GM12878 (cell line): ENCODE measurements around the gene UVRAG. TPM values are rescaled to one million over a fixed set of nuclear protein-coding genes. Genes with fewer than 3 reads are reported as not detected.

Experiments used
- ATAC-seq: fragments of 200-7000 bp; cut with Tn5 transposase; 3 replicates; pipeline ENCODE4 v1.9.1; 2020; ENCODE audit warnings: mild to moderate bottlenecking, moderate library complexity
- BruUV-seq: library from RNA; stranded (reverse); fragments of 400-500 nt; replicated peaks from 2 replicates; lab custom pipeline; 2021; lab: Mats Ljungman, UMichigan
- CTCF ChIA-PET: fragments of 300-600 bp; sonication (Branson Sonifier 250); formaldehyde crosslinking; extraction: SDS; loops from one replicate; lab custom pipeline; 2021; ENCODE audit warnings: inconsistent platforms; lab: Yijun Ruan, JAX
- POLR2A ChIA-PET: fragments of 350-600 bp; formaldehyde crosslinking; extraction: SDS; loops from one replicate; lab custom pipeline; 2021; ENCODE audit warnings: inconsistent platforms; lab: Charles Lee
- RAD21 ChIA-PET: fragments of 300-600 bp; sonication (Branson Sonifier 250); formaldehyde crosslinking; loops from one replicate; lab custom pipeline; 2023; ENCODE audit warnings: antibody characterized with exemption; ENCODE audit not compliant: unreplicated experiment; lab: Charles Lee
- SMC1A ChIA-PET: fragments of 300-600 bp; sonication (Branson Sonifier 250); formaldehyde crosslinking; loops from one replicate; lab custom pipeline; 2023; ENCODE audit not compliant: unreplicated experiment, uncharacterized antibody; lab: Charles Lee
- DNase-seq: peaks from one replicate; pipeline ENCODE4 v3.0.0-alpha.2; 2011; ENCODE audit warnings: low read depth, low spot score
- FAIRE-seq: peaks from 3 replicates; lab custom pipeline; 2011; peaks lifted over from hg19 to GRCh38; lab: Jason Lieb, UNC
- H2AFZ ChIP-seq: 2 replicates; pipeline ENCODE4 v1.6.0; 2011; ENCODE audit warnings: low read depth, low read length, control low read depth; ENCODE audit not compliant: control insufficient read depth
- H3K27ac ChIP-seq: 2 replicates; pipeline ENCODE4 v1.5.1; 2011; ENCODE audit warnings: control low read depth; ENCODE audit not compliant: control insufficient read depth, insufficient read depth
- H3K27me3 ChIP-seq, 2 experiments: replicated peaks in 1 of 2; 2 replicates each; pipeline versions ENCODE4 v1.6.0 to v1.6.1; 2011; ENCODE audit warnings: low read length in 1 of 2; ENCODE audit not compliant: control insufficient read depth in 2 of 2, insufficient read depth in 2 of 2
- H3K36me3 ChIP-seq, 2 experiments: 2 replicates each; pipeline ENCODE4 v1.5.1; 2011; ENCODE audit warnings: low read length in 1 of 2; ENCODE audit not compliant: control insufficient read depth in 2 of 2, insufficient read depth in 2 of 2
- H3K4me1 ChIP-seq: 2 replicates; pipeline ENCODE4 v1.6.1; 2011; ENCODE audit warnings: mild to moderate bottlenecking, low read length, moderate library complexity, mixed read lengths; ENCODE audit not compliant: control insufficient read depth, insufficient read depth
- H3K4me2 ChIP-seq: 2 replicates; pipeline ENCODE4 v1.6.0; 2011; ENCODE audit warnings: control low read depth; ENCODE audit not compliant: control insufficient read depth, insufficient read depth
- H3K4me3 ChIP-seq: fragments of 200-600 bp; sonication (generic); 2 replicates; pipeline ENCODE4 v1.5.1; 2016
- H3K79me2 ChIP-seq: 2 replicates; pipeline ENCODE4 v1.6.0; 2011; ENCODE audit warnings: low read length; ENCODE audit not compliant: control insufficient read depth, insufficient read depth
- H3K9ac ChIP-seq: 2 replicates; pipeline ENCODE4 v1.8.0; 2011; ENCODE audit warnings: low read length, control low read depth, mixed read lengths; ENCODE audit not compliant: control insufficient read depth, insufficient read depth
- H3K9me3 ChIP-seq: replicated peaks from 3 replicates; pipeline ENCODE4 v1.5.1; 2011; ENCODE audit warnings: mild to moderate bottlenecking, low read length; ENCODE audit not compliant: control insufficient read depth, insufficient read depth
- H4K20me1 ChIP-seq: 2 replicates; pipeline ENCODE4 v1.6.0; 2011; ENCODE audit not compliant: control insufficient read depth, insufficient read depth
- CTCF ChIP-seq, 3 experiments: IDR thresholded peaks in 2 of 3; conservative IDR thresholded peaks in 1 of 3; 2 replicates each; pipeline ENCODE4 v1.5.1; 2011; ENCODE audit warnings: low read depth in 3 of 3, low read length in 3 of 3, mild to moderate bottlenecking in 3 of 3, control low read depth in 2 of 3, moderate library complexity in 2 of 3, inconsistent platforms in 1 of 3, mixed read lengths in 1 of 3; ENCODE audit not compliant: control insufficient read depth in 2 of 3, insufficient read depth in 1 of 3; ENCODE audit errors: extremely low read depth in 1 of 3
- IKZF2 ChIP-seq, 2 experiments: fragments of 450-650 bp; IDR thresholded peaks; 2 replicates each; pipeline ENCODE4 v1.6.1; 2017; ENCODE audit warnings: mild to moderate bottlenecking in 2 of 2, moderate library complexity in 2 of 2
- NFIC ChIP-seq: IDR thresholded peaks from 2 replicates; pipeline ENCODE4 v1.6.1; 2012; ENCODE audit warnings: low read depth, mild to moderate bottlenecking, inconsistent platforms, low read length, moderate library complexity
- POU2F2 ChIP-seq: IDR thresholded peaks from 3 replicates; pipeline ENCODE4 v1.6.1; 2011; ENCODE audit warnings: low read depth, mild to moderate bottlenecking, low read length, borderline replicate concordance
- RFX5 ChIP-seq: IDR thresholded peaks from 2 replicates; pipeline ENCODE4 v1.6.1; 2011; ENCODE audit warnings: low read depth, low read length, improper control_type of control experiment
- SIX5 ChIP-seq: IDR thresholded peaks from 2 replicates; pipeline ENCODE4 v1.6.1; 2011; ENCODE audit warnings: mild to moderate bottlenecking, low read depth, low read length, moderate library complexity; ENCODE audit not compliant: severe bottlenecking
- SMAD1 ChIP-seq: fragments of 450-650 bp; IDR thresholded peaks from 2 replicates; pipeline ENCODE4 v1.6.1; 2018; ENCODE audit warnings: mild to moderate bottlenecking, low read depth; ENCODE audit not compliant: partially characterized antibody
- SRF ChIP-seq, 2 experiments: IDR thresholded peaks; 2 replicates each; pipeline ENCODE4 v1.6.1; 2011; ENCODE audit warnings: low read depth in 2 of 2, low read length in 2 of 2, mild to moderate bottlenecking in 1 of 2, moderate library complexity in 1 of 2
- ZSCAN29 ChIP-seq: fragments of 450-650 bp; IDR thresholded peaks from 2 replicates; pipeline ENCODE4 v1.6.1; 2017; ENCODE audit warnings: mild to moderate bottlenecking, moderate library complexity
- ZZZ3 ChIP-seq: IDR thresholded peaks from 2 replicates; pipeline ENCODE4 v1.6.1; 2011; ENCODE audit warnings: low read depth; ENCODE audit not compliant: control insufficient read depth, insufficient read length
- WGBS: methylation state at CpG from one replicate; pipeline ENCODE4 v1.1.6; 2016; ENCODE audit warnings: low lambda C conversion rate; ENCODE audit not compliant: insufficient replicate concordance, insufficient coverage; ENCODE audit errors: missing lambda C conversion rate; 5-methylcytosine and 5-hydroxymethylcytosine counted together
- in situ Hi-C: fragments of 300-500 bp; cut with MboI; formaldehyde crosslinking; loops from 9 replicates; pipeline ENCODE4 v1.14.3; 2018; ENCODE audit warnings: mixed read lengths
- intact Hi-C: fragments of 100-400 bp; cut with micrococcal nuclease; formaldehyde crosslinking; loops from one replicate; pipeline ENCODE4 v1.14.2; 2022; ENCODE audit not compliant: unreplicated experiment
- polyA plus RNA-seq, 11 experiments: library from polyadenylated mRNA; depleted of rRNA in 4 of 11; unstranded in 6 of 11; stranded (reverse) in 5 of 11; fragments of >200 nt; fragmentation: Nextera tagmentation in 4 of 11; fragmentation: Illumina TruSeq in 1 of 11; extraction: Ambion mirVana in 4 of 11; extraction: Trizol in 1 of 11; gene quantifications; 1 replicate in 1 of 11; 2 replicates in 10 of 11; pipeline versions ENCODE4 v1.2.1 to v1.2.3, GENCODE V29; 2011 to 2016; ENCODE audit warnings: inconsistent platforms in 2 of 11, missing spikeins in 2 of 11, low read depth in 1 of 11
- total RNA-seq, 4 experiments: library from RNA; depleted of rRNA in 3 of 4; stranded (reverse); fragments of >200 nt in 3 of 4; fragmentation: Illumina TruSeq in 1 of 4; extraction: Trizol in 1 of 4; gene quantifications; 2 replicates each; pipeline versions ENCODE4 v1.2.1 to v1.2.3, GENCODE V29; 2013 to 2021
- TF ChIP-seq, protein P1 (sequence below): IDR thresholded peaks from 2 replicates; pipeline ENCODE4 v1.6.1; 2011; ENCODE audit warnings: low read depth, low read length, improper control_type of control experiment, borderline replicate concordance

UVRAG gene
- total and polyA plus RNA-seq, 10 of the 15 experiments (the other 5 are each of a cell fraction or from before 2014, with no cell fraction given), result 7.0 to 43.4 (median 37.0) TPM

DNA sequence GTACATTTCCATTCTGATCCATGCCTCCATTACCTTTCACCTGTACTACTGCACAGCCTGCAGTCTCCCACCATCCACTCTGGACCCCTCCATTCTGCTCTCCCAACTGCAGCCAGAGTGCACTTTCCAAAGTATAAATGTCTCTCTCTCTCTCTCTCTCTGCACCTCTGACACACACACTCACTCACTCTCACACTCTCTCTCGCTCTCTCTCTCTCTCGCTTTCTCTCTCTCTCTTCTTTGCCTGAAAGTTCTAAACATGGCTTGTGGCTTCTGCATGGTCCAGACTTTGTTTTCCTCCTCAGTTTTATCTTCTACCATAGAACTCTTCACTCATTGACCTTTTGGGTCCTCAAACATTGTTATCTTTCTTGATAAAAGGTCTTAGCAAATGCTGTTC, 314.7 kb downstream of the UVRAG start:
- ChIA-PET RAD21 (no interaction called here), POLR2A (interaction anchor here (1.1 kb wide), 1 partner anchor 11 kb away, joined by 3 read pairs; no protein-coding TSS in a partner anchor), CTCF (interaction anchor here (1.6 to 4.0 kb wide), 2 partner anchors 19 to 23 kb away, joined by 4 to 26 read pairs; no protein-coding TSS in a partner anchor), SMC1A (interaction anchor here (1.2 to 2.0 kb wide), 4 partner anchors 17 to 236 kb away, joined by 3 to 6 read pairs (median 5); no protein-coding TSS in a partner anchor)
- no peaks in the 10 kb centered on the region for H3K9me3 ChIP-seq
- in situ Hi-C loops (no loop called here), intact Hi-C loops (no loop called here)
- no peaks in the 10 kb centered on the region for H3K4me1 ChIP-seq
- no peaks in the 10 kb centered on the region for H3K27me3 ChIP-seq
- H2AFZ ChIP-seq, result no peak overlapping the region
- H4K20me1 ChIP-seq, result no peaks in the 10 kb centered on the region
- 96% methylated on average over 2 of the region's 2 CpGs for WGBS
- TF ChIP-seq SRF (IDR thresholded peaks at IDR 0.05; ENCODE audit: low read depth in 2 of 2, low read length in 2 of 2), result no peak
- no peaks in the 10 kb centered on the region for H3K79me2 ChIP-seq
- FAIRE-seq (no peak), ATAC-seq (no peak), DNase-seq (no peak)
- H3K4me3 ChIP-seq, result no peak overlapping the region
- no peak overlapping the region for H3K9ac ChIP-seq
- no peak overlapping the region for H3K27ac ChIP-seq
- peaks cover 2 to 4% of the 10 kb centered on the region in 2 experiments for H3K36me3 ChIP-seq
- BruUV-seq, result no TSS peak
- no peak overlapping the region for H3K4me2 ChIP-seq

DNA sequence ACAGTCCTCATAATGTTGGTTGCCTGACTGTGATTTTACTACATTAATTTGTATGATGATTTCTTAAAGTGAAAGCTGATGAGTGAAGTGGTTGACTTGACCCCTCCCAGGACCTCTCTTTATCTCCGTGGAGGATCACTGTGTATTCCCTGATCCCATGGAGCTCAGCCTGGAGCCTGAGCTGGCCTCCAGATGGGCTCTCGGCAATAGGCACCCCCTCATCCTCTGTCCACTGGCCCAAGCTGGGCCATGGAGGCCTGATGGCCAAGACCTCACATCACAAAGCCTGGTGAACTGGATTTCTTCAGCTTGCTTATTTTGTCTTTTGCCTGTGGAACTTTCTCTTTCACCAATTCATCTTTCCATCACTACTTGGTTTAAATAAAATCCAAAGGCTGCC, 316.1 kb downstream of the UVRAG start:
- no peak for ATAC-seq
- no peak for FAIRE-seq
- BruUV-seq, result no TSS peak
- no peak overlapping the region for H3K4me2 ChIP-seq
- no peak overlapping the region for H3K4me3 ChIP-seq
- SMC1A ChIA-PET, result interaction anchor here (0.9 to 3.0 kb wide), 9 partner anchors 9 to 234 kb away, joined by 3 to 13 read pairs (median 6); no protein-coding TSS in a partner anchor
- no peaks in the 10 kb centered on the region for H3K9me3 ChIP-seq
- RAD21 ChIA-PET, result interaction anchor here (1.5 kb wide), 1 partner anchor 10 kb away, joined by 3 read pairs; no protein-coding TSS in a partner anchor
- H3K79me2 ChIP-seq, result no peaks in the 10 kb centered on the region
- no peak for DNase-seq
- H4K20me1 ChIP-seq, result no peaks in the 10 kb centered on the region
- H3K9ac ChIP-seq, result no peak overlapping the region
- WGBS, result 100% methylated on average over 2 of the region's 2 CpGs
- H3K27me3 ChIP-seq, result no peaks in the 10 kb centered on the region
- in situ Hi-C loops, result no loop called here
- H3K4me1 ChIP-seq, result no peaks in the 10 kb centered on the region
- intact Hi-C loops, result no loop called here
- H2AFZ ChIP-seq, result no peak overlapping the region
- CTCF ChIA-PET, result interaction anchor here (1.2 to 4.0 kb wide), 3 partner anchors 22 to 328 kb away, joined by 4 to 26 read pairs (median 4); no protein-coding TSS in a partner anchor
- H3K36me3 ChIP-seq, result peaks cover 2 to 14% of the 10 kb centered on the region in 2 experiments
- POLR2A ChIA-PET, result interaction anchor here (1.1 to 1.2 kb wide), 3 partner anchors 9 to 26 kb away, joined by 3 read pairs; no protein-coding TSS in a partner anchor
- H3K27ac ChIP-seq, result no peak overlapping the region
- TF ChIP-seq IKZF2 (IDR thresholded peaks at IDR 0.05) (no peak), POU2F2 (no peak), ZZZ3 (no peak), SRF (IDR thresholded peaks at IDR 0.05; ENCODE audit: low read depth in 2 of 2, low read length in 2 of 2) (no peak), CTCF (IDR thresholded peaks at IDR 0.05 in 2 of 3, conservative IDR thresholded peaks at IDR 0.05 in 1 of 3; ENCODE audit: control insufficient read depth in 2 of 3, extremely low read depth in 1 of 3, insufficient read depth in 1 of 3, low read depth in 3 of 3, low read length in 3 of 3) (no peak), SIX5 (no peak), ZSCAN29 (no peak), NFIC (no peak), RFX5 (no peak), SMAD1 (no peak)
- TF ChIP-seq, protein P1, sequence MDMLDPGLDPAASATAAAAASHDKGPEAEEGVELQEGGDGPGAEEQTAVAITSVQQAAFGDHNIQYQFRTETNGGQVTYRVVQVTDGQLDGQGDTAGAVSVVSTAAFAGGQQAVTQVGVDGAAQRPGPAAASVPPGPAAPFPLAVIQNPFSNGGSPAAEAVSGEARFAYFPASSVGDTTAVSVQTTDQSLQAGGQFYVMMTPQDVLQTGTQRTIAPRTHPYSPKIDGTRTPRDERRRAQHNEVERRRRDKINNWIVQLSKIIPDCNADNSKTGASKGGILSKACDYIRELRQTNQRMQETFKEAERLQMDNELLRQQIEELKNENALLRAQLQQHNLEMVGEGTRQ, result no peak
